Uterus (tissue), 4 donors: Measurements from ENCODE around the gene BAK1. TPM values are rescaled to one million over a fixed set of nuclear protein-coding genes. Genes with fewer than 3 reads are reported as not detected.
"Not testable (repeated sequence)": the region's sequence is repeated elsewhere in the genome, so short reads cannot be mapped to it uniquely, and the experiment has no call there.

Experiments
- DNase-seq, 2 donors: peaks; one replicate each; pipeline ENCODE4 v3.0.0-alpha.2; 2019 to 2020
- H3K27ac ChIP-seq, 2 donors: fragments of 200-600 bp; sonication (generic); 1 replicate in 1 of 2; 2 replicates in 1 of 2; pipeline ENCODE4 v1.5.1; 2016 to 2018
- H3K27me3 ChIP-seq, 2 donors: fragments of 200-600 bp; sonication (generic); one replicate each; pipeline ENCODE4 v1.5.1; 2018 to 2019; ENCODE audit warnings: control low read depth in 1 of 2
- H3K36me3 ChIP-seq, 2 donors: fragments of 200-600 bp; sonication (generic); one replicate each; pipeline ENCODE4 v1.5.1; 2019; ENCODE audit warnings: control low read depth in 1 of 2
- H3K4me1 ChIP-seq, 2 donors: fragments of 200-600 bp; sonication (generic); one replicate each; pipeline ENCODE4 v1.5.1; 2018 to 2019; ENCODE audit warnings: control low read depth in 1 of 2
- H3K4me3 ChIP-seq, 2 donors: fragments of 200-600 bp; sonication (generic); 1 replicate in 1 of 2; 2 replicates in 1 of 2; pipeline ENCODE4 v1.5.1; 2018 to 2019; ENCODE audit warnings: mild to moderate bottlenecking in 1 of 2
- H3K9me3 ChIP-seq, 2 donors: fragments of 200-600 bp; sonication (generic); one replicate each; pipeline ENCODE4 v1.5.1; 2019; ENCODE audit warnings: control low read depth in 1 of 2
- CTCF ChIP-seq, 4 experiments: fragments of 200-600 bp in 2 of 4; fragments of 450-650 bp in 2 of 4; sonication (generic) in 2 of 4; IDR thresholded peaks; one replicate each; pipeline ENCODE4 v1.5.1; 2016 to 2019; ENCODE audit warnings: antibody characterized with exemption in 4 of 4, mild to moderate bottlenecking in 2 of 4, moderate library complexity in 1 of 4
- POLR2A ChIP-seq, 2 donors: fragments of 450-650 bp; IDR thresholded peaks; one replicate each; pipeline ENCODE4 v1.6.1; 2016; ENCODE audit warnings: antibody characterized with exemption in 2 of 2, mild to moderate bottlenecking in 1 of 2, moderate library complexity in 1 of 2
- intact Hi-C: fragments of 100-400 bp; cut with DNase I; formaldehyde crosslinking; loops from one replicate; pipeline ENCODE4 v1.15.1; 2023; ENCODE audit warnings: low total_unique reads
- total RNA-seq, 4 donors: library from RNA; depleted of rRNA in 3 of 4; stranded (reverse); fragments of >200 nt in 3 of 4; gene quantifications; one replicate each; pipeline versions ENCODE4 v1.1.0 to v1.2.4, GENCODE V29; 2014 to 2023
- donor health status: DM: yes; HTN: yes; CAD: no.

The BAK1 gene
- total RNA-seq, 4 donors from 2014 or later: 0.88 to 15.3 (median 6.1) TPM

DNA sequence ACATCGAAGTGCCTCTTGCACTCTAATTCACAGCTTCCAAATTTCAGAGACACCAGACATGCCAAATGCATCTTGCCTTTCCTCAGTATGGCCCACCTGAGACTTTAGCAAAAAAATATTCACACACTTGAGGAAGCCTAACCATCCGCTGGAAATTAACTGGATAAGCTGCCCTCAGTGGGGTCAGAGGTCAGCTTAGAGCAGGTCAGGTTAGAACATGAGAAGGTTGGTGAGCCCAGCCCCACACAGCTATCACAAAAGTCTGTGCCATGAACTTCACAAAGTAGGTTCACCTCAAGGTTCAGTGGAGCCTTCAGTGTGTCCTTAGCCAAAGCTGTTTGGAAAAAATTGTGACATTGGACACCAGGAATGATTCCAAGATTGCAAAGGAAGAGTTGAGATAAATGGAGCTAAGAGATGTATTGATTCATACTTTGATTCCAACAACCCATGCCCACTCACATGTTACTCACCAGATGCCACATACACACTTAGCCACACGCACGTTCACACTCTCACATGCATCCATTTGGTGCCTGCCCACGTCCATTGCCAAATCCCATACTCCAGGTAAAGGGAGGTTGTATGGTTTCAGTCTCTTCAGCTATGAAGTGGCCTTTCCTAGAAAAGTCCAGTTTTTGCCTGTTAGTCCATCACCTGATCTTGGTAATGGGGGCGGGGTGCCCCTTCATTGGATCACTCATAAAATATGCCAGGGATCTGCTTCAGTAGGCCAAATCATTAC is 11.1 kb downstream of the BAK1 start:
- Histone ChIP-seq H3K4me3 (no peak overlapping the region), H3K4me1 (peaks cover 0 to 6% of the 10 kb centered on the region in 2 donors), H3K9me3 (no peaks in the 10 kb centered on the region), H3K36me3 (no peaks in the 10 kb centered on the region), H3K27me3 (no peaks in the 10 kb centered on the region), H3K27ac (no peak overlapping the region)
- DNase-seq: no peak
- TF ChIP-seq POLR2A (IDR thresholded peaks at IDR 0.05) (no peak), CTCF (IDR thresholded peaks at IDR 0.05) (no peak)
- intact Hi-C loops: no loop called here

DNA sequence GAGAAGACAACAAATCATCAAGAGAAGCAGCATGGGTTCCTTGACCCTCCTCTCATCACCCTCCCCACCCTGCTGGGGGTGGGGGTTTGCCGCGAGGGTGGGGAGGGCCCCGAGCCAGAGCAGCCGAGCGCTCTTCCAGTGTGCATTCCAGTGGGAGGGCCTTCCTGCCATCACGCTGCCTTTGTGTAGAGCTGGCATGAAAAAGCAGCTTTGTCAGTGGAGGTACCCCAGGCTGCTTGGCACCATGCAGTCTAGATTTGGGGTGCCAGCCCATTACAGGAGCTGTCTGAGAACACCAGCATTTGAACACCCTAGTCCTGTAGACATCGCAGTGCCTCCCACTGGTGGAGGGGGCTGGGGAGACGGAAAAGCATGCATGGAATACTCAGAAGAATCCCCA is 12.2 kb downstream of the BAK1 start:
- Histone ChIP-seq H3K4me1 (peaks cover 0 to 6% of the 10 kb centered on the region in 2 donors), H3K27ac (no peak overlapping the region), H3K9me3 (no peaks in the 10 kb centered on the region), H3K27me3 (no peaks in the 10 kb centered on the region), H3K36me3 (no peaks in the 10 kb centered on the region), H3K4me3 (no peak overlapping the region)
- intact Hi-C loops: no loop called here
- TF ChIP-seq POLR2A (IDR thresholded peaks at IDR 0.05) (no peak), CTCF (IDR thresholded peaks at IDR 0.05) (no peak)
- DNase-seq: no peak

- DNase-seq: no peak
- Histone ChIP-seq H3K27me3 (no peaks in the 10 kb centered on the region), H3K36me3 (no peaks in the 10 kb centered on the region), H3K27ac (no peak overlapping the region), H3K4me1 (peaks cover 0 to under 1% of the 10 kb centered on the region in 2 donors), H3K4me3 (no peak overlapping the region), H3K9me3 (no peaks in the 10 kb centered on the region)
- TF ChIP-seq CTCF (IDR thresholded peaks at IDR 0.05) (no peak), POLR2A (IDR thresholded peaks at IDR 0.05) (no peak)
- intact Hi-C loops: no loop called here
Measured at GRCh38 chr6:33566182-33567084, 13.6 kb downstream of the BAK1 start.

DNA sequence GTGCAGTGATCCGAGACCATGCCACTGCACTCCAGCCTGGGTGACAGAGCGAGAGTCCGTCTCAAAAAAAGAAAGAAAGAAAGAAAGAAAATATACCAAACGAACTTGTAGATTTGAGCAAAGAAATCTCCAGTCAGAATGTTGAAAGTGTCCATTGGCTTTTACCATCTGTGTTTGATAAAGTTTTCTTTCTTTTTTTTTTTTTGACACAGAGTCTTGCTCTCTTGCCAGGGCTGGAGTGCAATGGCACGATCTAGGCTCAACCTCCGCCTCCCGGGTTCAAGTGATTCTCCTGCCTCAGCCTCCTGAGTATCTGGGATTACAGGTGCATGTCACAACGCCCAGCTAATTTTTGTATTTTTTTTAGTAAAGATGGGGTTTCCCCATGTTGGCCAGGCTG is 21.3 kb downstream of the BAK1 start:
- no peaks in the 10 kb centered on the region for H3K36me3 ChIP-seq
- no peaks in the 10 kb centered on the region for H3K4me1 ChIP-seq
- H3K4me3 ChIP-seq: no peak overlapping the region
- TF ChIP-seq CTCF (IDR thresholded peaks at IDR 0.05) (no peak), POLR2A (IDR thresholded peaks at IDR 0.05) (no peak)
- no peaks in the 10 kb centered on the region for H3K27me3 ChIP-seq
- intact Hi-C loops: no loop called here
- H3K9me3 ChIP-seq: no peaks in the 10 kb centered on the region
- H3K27ac ChIP-seq: no peak overlapping the region
- DNase-seq: no peak

GRCh38 chr6:33557376-33557775 is 22.7 kb downstream of the BAK1 start:
- Histone ChIP-seq H3K36me3 (no peaks in the 10 kb centered on the region), H3K4me1 (no peaks in the 10 kb centered on the region), H3K9me3 (no peaks in the 10 kb centered on the region), H3K27me3 (no peaks in the 10 kb centered on the region), H3K27ac (no peak overlapping the region), H3K4me3 (no peak overlapping the region)
- intact Hi-C loops: no loop called here
- no peak for TF ChIP-seq POLR2A (IDR thresholded peaks at IDR 0.05)
- DNase-seq: no peak

DNA sequence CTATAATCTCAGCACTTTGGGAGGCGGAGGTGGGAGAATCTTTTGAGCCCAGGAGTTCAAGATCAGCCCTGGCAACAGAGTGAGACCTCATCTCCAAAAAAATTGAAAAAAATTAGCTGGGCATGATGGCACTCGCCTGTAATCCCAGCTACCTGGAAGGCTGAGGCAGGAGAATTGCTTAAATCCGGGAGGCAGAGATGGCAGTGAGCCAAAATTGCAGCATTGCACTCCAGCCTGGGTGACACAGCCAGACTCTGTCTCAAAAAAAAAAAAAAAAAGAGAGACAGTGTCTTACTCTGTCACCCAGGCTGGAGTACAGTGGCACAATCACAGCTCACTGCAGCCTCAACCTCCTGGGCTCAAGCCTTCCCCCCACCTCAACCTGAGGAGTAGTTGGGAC is 27.2 kb downstream of the BAK1 start:
- intact Hi-C loops, H3K4me1 ChIP-seq, H3K9me3 ChIP-seq, H3K27me3 ChIP-seq, H3K27ac ChIP-seq, DNase-seq, H3K4me3 ChIP-seq, H3K36me3 ChIP-seq: not testable (repeated sequence)
